Panc1 (cell line): Measurements from ENCODE around the gene TTLL5. TPM values are rescaled to one million over a fixed set of nuclear protein-coding genes. Genes with fewer than 3 reads are reported as not detected.

ENCODE experiments used
- ATAC-seq: fragments of 200-7000 bp; cut with Tn5 transposase; 2 replicates; pipeline ENCODE4 v1.9.1; 2020; ENCODE audit warnings: mild to moderate bottlenecking, moderate library complexity
- BruUV-seq: library from RNA; stranded (reverse); fragments of 400-500 nt; replicated peaks from 2 replicates; lab custom pipeline; 2021; lab: Mats Ljungman, UMichigan
- CTCF ChIA-PET: fragments of 300-600 bp; sonication (Branson Sonifier 250); formaldehyde crosslinking; loops from one replicate; lab custom pipeline; 2022; ENCODE audit warnings: antibody characterized with exemption; lab: Charles Lee
- POLR2A ChIA-PET: fragments of 300-600 bp; sonication (Branson Sonifier 250); formaldehyde crosslinking; loops from one replicate; lab custom pipeline; 2022; ENCODE audit warnings: antibody characterized with exemption; lab: Charles Lee
- DNase-seq: peaks from one replicate; pipeline ENCODE4 v3.0.0-alpha.2; 2010; ENCODE audit warnings: low read depth, low spot score
- H3K27ac ChIP-seq: 2 replicates; pipeline ENCODE4 v1.5.1; 2011; ENCODE audit warnings: mild to moderate bottlenecking, low read length, inconsistent platforms
- H3K27me3 ChIP-seq: fragments of 200-500 bp; sonication (Bioruptor generic); 2 replicates; pipeline ENCODE4 v1.6.0; 2014; ENCODE audit warnings: low read length, inconsistent platforms; ENCODE audit not compliant: control insufficient read depth, insufficient read depth
- H3K36me3 ChIP-seq: fragments of 200-500 bp; sonication (Bioruptor generic); 2 replicates; pipeline ENCODE4 v1.5.1; 2014; ENCODE audit warnings: inconsistent platforms, mild to moderate bottlenecking, low read length, moderate library complexity; ENCODE audit not compliant: control insufficient read depth, insufficient read depth
- H3K4me1 ChIP-seq: 2 replicates; pipeline ENCODE4 v1.5.1; 2011; ENCODE audit warnings: inconsistent platforms, mild to moderate bottlenecking, low read length, moderate library complexity; ENCODE audit not compliant: control insufficient read depth, insufficient read depth
- H3K4me3 ChIP-seq, 2 experiments: 2 replicates each; pipeline ENCODE4 v1.5.1; 2011 to 2012; ENCODE audit warnings: low read depth in 2 of 2, low read length in 2 of 2, mild to moderate bottlenecking in 2 of 2, inconsistent platforms in 1 of 2, moderate library complexity in 1 of 2
- H3K9me3 ChIP-seq: fragments of 200-500 bp; sonication (Bioruptor generic); 2 replicates; pipeline ENCODE4 v1.5.1; 2014; ENCODE audit warnings: low read depth, mild to moderate bottlenecking, inconsistent platforms, low read length, moderate library complexity; ENCODE audit not compliant: control insufficient read depth, insufficient read depth
- CTCF ChIP-seq: fragments of 450-650 bp; IDR thresholded peaks from 2 replicates; pipeline ENCODE4 v1.5.1; 2017; ENCODE audit warnings: mild to moderate bottlenecking
- POLR2AphosphoS5 ChIP-seq: IDR thresholded peaks from 2 replicates; pipeline ENCODE4 v1.6.1; 2012; ENCODE audit warnings: mild to moderate bottlenecking, low read depth, low read length, moderate library complexity
- REST ChIP-seq, 2 experiments: IDR thresholded peaks; 2 replicates each; pipeline ENCODE4 v1.6.1; 2011 to 2012; ENCODE audit warnings: low read depth in 2 of 2, control low read depth in 1 of 2, low read length in 1 of 2, mild to moderate bottlenecking in 1 of 2, moderate library complexity in 1 of 2; ENCODE audit not compliant: insufficient read depth in 1 of 2
- SIN3A ChIP-seq: IDR thresholded peaks from 2 replicates; pipeline ENCODE4 v1.6.1; 2012; ENCODE audit warnings: low read depth, mild to moderate bottlenecking, low read length, moderate library complexity, borderline replicate concordance; ENCODE audit not compliant: insufficient read depth
- TCF7L2 ChIP-seq: IDR thresholded peaks from 2 replicates; pipeline ENCODE4 v1.6.1; 2011; ENCODE audit warnings: mild to moderate bottlenecking, low read depth, low read length, inconsistent platforms
- in situ Hi-C: cut with HindIII; loops from 2 replicates; pipeline ENCODE4 v1.10.0; 2016; ENCODE audit warnings: low sequenced_read_pairs, low pct_unique_long_range_greater_than_20kb
- intact Hi-C: fragments of 100-400 bp; cut with micrococcal nuclease; formaldehyde crosslinking; loops from one replicate; pipeline ENCODE4 v1.10.0; 2022; ENCODE audit not compliant: unreplicated experiment
- total RNA-seq: library from RNA; stranded (reverse); gene quantifications from one replicate; pipeline ENCODE4 v1.2.1, GENCODE V29; 2021; ENCODE audit not compliant: unreplicated experiment

TTLL5 gene
- total RNA-seq, 1 experiment from 2014 or later: 23.5 TPM

GRCh38 chr14:75699331-75699730, 38.3 kb downstream of the TTLL5 start:
- BruUV-seq: no TSS peak
- H3K4me1 ChIP-seq: no peaks in the 10 kb centered on the region
- no peak for ATAC-seq
- ChIA-PET POLR2A (no interaction called here), CTCF (no interaction called here)
- intact Hi-C loops (no loop called here), in situ Hi-C loops (no loop called here)
- TF ChIP-seq REST (IDR thresholded peaks at IDR 0.05; ENCODE audit: insufficient read depth in 1 of 2, low read depth in 2 of 2, low read length in 1 of 2): no peak
- TF ChIP-seq TCF7L2: no peak
- TF ChIP-seq SIN3A: no peak
- no peak for TF ChIP-seq POLR2AphosphoS5
- no peak for TF ChIP-seq CTCF
- no peaks in the 10 kb centered on the region; the same call in 1 of the 2 replicates for H3K36me3 ChIP-seq
- no peaks in the 10 kb centered on the region for H3K27me3 ChIP-seq
- no peaks in the 10 kb centered on the region for H3K9me3 ChIP-seq
- H3K27ac ChIP-seq: no peak overlapping the region
- H3K4me3 ChIP-seq: no peak overlapping the region
- no peak for DNase-seq

- intact Hi-C loops: no loop called here
- DNase-seq: no peak
- CTCF ChIA-PET: no interaction called here
- no peak overlapping the region for H3K4me3 ChIP-seq
- no peaks in the 10 kb centered on the region; the same call in 1 of the 2 replicates for H3K36me3 ChIP-seq
- H3K9me3 ChIP-seq: no peaks in the 10 kb centered on the region
- no peaks in the 10 kb centered on the region for H3K27me3 ChIP-seq
- H3K27ac ChIP-seq: no peak overlapping the region
- POLR2A ChIA-PET: no interaction called here
- in situ Hi-C loops: no loop called here
- no peak for ATAC-seq
- H3K4me1 ChIP-seq: no peaks in the 10 kb centered on the region
- BruUV-seq: no TSS peak
- TF ChIP-seq SIN3A (no peak), POLR2AphosphoS5 (no peak), REST (IDR thresholded peaks at IDR 0.05; ENCODE audit: insufficient read depth in 1 of 2, low read depth in 2 of 2, low read length in 1 of 2) (no peak), TCF7L2 (no peak)
These were observed 39.2 kb downstream of the TTLL5 start for GRCh38 chr14:75700295-75700694.
